ENCODE data around the gene ZDHHC7.

DNA sequence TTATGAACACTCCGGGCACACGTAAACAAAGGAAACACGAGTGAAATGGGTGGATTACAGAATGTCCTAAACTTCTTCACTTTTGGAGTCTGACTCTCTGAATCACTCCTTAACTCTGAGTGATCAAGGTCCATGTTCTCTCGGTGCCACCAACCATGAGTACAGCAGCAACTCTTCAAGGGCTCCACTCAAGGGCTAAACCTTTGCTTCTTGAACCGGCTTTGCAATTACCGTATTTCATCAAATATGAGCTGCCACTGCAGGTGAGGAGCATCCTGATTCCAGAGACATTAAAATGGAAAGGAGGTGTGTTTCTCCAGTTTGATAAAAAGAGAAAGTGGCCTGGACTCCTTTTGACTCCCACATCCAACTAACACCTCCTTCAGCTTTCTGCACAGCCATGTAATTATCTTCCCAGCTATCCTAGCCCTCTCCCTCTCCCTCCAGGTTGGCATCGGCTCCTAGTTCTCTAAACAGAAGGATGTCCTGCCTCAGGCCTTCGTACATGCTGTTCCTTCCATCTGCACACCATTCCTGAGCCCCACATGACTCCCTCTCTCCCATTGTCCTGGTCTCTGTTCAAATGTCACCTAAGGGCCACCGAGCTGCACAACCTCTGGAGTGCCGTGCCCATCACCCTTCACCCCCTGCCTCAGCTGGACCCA is 61.4 kb downstream of the ZDHHC7 start:
- TF ChIP-seq, protein P1, sequence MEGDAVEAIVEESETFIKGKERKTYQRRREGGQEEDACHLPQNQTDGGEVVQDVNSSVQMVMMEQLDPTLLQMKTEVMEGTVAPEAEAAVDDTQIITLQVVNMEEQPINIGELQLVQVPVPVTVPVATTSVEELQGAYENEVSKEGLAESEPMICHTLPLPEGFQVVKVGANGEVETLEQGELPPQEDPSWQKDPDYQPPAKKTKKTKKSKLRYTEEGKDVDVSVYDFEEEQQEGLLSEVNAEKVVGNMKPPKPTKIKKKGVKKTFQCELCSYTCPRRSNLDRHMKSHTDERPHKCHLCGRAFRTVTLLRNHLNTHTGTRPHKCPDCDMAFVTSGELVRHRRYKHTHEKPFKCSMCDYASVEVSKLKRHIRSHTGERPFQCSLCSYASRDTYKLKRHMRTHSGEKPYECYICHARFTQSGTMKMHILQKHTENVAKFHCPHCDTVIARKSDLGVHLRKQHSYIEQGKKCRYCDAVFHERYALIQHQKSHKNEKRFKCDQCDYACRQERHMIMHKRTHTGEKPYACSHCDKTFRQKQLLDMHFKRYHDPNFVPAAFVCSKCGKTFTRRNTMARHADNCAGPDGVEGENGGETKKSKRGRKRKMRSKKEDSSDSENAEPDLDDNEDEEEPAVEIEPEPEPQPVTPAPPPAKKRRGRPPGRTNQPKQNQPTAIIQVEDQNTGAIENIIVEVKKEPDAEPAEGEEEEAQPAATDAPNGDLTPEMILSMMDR (IDR thresholded peaks at IDR 0.05), result no peak
- TF ChIP-seq POLR2A (IDR thresholded peaks at IDR 0.05), result no peak

Data from heart left ventricle (tissue), 13 donors.